Medulla oblongata (tissue), 1 donor: ENCODE data around the gene CEL.
"Not testable (repeated sequence)": the region's sequence is repeated elsewhere in the genome, so short reads cannot be mapped to it uniquely, and the experiment has no call there.

Source experiments
- DNase-seq: peaks from one replicate; pipeline ENCODE4 v3.0.0-alpha.2; 2015; ENCODE audit errors: extremely low spot score

CEL gene

DNA sequence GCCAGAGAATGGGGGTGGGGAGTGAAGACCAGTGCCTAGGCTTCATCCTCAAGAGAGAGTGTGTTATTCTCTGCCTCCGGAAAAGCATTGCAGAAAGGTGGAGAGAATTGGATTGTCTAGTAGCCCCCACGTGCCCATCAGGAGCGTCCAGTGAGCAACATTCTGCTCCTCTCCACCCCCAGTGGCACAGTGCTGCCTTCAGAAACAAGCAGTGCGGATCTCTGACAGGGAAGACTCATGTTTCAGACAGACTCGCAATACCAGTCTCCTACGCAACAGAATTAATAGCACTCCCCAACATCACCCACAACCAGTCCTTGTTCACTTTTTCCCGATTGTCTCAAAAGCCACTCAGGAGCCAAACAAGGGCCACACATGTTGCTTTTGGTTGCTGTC lies 14.9 kb upstream of the CEL start:
- DNase-seq: no peak

DNA sequence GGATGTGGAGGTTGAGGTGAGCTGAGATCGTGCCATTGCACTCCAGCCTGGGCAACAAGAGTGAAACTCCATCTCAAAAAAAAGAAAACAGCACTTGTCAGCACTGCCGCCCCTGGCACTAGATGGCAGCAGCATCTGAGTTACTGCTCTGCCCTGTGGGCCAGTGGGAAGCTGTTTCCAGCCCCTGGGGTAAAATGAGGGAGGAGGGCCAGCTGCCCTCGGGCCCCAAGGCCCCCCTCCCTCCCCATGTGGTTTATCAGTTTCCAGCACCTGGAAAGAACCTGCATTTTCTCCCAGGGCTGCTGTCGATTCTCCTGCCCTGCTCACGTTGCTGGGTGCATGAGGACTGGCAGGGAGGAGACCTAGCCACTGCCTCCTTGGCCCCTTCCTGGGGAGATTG lies 13.2 kb upstream of the CEL start:
- peak; percentile 26 for DNase-seq

DNA sequence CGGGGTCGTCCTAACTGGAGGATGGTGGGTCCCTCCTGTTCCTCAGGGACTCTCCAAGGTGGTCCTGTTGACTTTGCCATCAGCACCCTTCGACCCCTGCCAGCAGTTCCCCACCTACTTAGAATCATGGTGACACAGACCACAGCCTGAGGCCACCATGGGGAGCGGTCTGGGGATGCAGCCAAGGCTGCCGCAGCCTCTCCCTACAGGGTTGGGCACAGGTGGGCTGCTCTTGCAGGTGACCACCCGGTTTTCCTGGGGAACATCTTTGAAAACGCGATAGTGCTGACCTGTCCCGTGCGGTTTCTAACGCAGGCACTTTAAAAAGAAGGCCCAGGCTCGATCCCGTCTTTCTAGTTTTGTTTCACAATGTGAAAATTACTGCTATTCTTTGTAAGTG lies 12.7 kb upstream of the CEL start:
- DNase-seq: no peak

DNA sequence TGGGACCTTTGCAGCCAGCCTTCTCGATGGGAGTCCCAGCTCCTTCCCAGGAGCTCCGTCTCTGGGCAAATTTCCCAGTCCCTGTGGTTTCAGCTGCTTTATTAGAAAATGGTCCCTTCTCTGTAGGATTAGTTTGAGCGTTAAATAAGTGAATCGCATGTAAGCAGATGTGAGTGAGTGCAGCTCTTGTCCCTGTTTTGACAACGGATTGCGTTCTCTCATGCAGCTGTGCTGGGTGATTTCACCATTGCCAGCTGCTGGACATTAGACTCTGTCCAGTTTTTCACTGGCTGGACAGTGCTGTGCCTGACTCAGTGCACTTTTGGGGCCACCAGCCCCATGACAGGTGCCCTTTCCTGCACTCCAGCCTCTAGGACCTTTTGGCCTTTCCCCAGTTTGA lies 11.6 kb upstream of the CEL start:
- DNase-seq: peak; percentile 54

DNA sequence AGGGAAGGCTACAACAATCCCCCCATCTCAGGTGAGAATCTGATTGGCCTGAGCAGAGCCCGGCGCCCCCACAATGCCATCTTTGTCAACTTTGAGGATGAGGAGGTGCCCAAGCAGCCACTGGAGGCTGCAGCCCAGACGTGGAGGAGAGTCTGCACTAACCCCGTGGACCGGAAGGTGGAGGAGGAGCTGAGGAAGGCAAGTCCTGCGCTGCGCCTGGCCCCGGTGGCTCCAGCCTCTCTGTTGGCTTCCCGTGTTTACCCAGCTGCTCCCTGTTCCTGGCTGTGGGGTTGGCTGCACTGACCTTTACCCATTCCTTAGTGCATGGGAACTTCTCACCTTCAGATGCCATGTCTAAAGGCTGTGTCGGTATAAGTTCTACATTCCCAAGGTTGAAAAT lies 11.0 kb upstream of the CEL start:
- no peak for DNase-seq

DNA sequence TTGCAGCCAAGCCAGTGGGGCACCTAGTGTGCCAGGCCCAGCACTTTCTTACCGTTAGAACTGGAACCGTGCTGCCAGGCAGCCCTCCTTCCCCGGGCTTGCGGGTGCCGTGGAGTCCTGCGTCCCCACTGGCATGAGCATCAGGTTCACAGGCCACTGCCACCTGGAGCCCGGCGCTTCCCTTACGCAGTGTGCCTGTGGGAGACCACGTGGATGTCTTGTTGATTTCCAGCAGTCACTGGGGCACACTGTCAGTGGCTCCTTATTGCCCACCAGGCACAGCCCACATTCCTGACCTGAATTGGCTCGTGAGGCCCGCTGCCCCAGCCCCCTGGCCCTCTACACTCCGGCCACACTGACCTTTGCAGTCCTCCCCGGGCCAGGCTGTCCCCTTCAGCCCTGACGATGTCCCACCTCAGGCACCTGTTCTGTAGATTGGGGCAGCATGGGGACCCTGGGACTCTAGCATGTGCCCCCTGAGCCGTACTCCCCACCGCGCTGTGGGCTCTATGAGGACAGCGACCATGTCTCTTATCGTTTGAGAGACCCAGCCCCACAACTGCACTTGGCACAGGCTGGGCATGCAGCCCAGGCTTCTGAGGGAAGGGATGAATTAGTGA lies 10.4 kb upstream of the CEL start:
- no peak for DNase-seq

DNA sequence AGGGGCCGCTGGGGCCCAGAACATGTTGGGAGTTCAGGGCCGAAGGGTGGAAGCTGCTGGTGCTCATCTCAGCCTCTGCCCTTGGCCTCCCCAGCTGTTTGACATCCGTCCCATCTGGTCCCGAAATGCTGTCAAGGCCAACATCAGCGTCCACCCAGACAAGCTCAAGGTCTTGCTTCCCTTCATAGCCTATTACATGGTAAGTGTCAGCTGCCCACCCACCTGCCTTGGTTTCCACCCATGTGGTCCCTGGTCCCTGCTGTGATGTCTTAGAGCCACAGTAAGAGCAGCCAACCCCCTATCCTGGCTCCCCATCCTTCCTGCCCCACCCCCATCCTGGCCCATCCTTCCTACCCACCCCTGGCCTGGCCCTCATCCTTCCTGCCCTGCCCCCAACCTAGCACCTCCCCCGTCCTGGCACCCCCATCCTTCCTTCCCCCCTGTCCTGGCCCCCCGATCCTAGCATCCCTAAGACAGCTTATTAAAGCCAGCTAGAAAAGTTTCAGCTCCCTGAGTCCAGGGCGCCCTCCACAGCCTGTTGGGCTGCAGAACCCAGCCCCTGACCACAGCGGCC lies 9.7 kb upstream of the CEL start:
- no peak for DNase-seq

DNA sequence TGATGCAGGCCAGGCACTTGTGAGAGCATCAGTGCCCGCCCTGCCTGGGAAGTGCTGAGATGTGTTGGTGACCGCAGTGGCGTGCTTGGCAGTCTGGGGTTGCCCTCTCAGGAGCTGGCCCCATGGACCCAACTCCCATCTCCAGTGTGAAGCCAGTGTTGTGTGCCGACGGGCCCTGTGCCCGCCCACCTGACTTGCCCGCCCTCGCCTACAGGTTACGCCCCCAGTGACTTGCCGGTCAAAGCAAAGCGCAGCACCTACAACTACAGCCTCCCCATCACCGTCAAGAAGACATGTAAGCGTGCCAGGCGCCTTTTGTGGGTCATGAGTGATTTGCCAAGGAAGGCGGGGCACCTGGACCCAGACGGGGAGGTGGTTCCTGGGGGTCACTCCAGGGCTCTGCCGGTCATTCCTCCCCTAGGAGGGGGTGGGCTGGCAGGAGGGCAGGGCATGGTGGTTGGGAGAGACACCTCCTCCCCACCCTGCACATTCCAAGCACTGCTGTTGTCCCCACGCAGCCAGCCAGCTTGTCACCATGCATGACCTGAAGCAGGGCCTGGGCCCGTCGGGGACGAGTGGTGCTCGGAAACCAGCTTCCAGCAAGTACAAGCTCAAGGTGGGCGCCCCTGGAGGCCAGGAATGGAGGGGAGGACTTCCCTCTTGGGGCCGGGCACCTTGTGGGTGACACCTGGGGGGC lies 7.4 kb upstream of the CEL start:
- DNase-seq: no peak

DNA sequence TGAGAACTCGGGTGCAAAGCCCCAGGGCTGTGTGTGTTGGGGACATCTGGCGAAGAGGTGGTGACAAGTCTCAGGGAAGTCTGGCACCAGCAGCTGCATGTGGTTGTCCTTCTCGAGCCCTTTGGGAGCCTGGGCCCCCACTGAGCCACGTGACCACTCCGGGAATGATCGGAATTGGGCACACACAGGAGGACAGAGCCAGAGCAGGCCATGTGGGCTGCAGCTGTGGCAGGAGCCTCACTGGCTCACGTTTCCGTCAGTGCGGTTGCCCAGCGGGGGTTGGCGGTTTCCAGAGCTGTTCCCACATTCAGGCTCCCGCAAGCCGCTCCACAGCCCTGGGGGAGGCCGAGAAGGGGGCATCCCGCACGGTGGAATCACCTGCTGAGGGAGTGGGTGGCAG lies 6.8 kb upstream of the CEL start:
- DNase-seq: no peak

DNA sequence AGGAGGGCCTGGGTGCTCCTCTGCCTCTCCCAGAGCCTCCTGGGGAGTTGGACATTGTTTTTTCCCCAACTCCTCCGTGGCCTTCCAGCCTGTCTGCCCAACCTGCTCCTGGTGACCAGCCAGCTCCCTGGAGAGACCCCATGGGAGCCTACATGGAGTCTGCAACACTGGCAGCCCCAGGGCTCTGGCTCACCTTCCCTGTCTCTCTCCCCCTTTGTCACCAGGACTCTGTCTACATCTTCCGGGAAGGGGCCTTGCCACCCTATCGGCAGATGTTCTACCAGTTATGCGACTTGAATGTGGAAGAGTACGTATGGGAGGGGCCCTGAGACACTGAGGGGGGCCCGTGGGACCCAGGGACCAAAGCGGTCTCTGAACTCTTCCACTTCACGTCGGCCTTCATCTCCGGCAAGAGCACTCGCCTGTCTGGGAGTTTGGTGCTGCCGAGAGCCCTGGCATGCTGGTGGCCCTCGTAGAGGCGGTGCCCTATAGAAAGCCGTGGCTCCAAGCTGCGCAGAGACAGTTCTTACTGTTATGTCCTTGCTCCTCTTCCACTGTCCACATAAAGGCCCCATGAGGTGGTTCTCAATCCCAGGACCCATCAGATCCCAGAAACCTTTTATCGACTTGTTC lies 5.9 kb upstream of the CEL start:
- no peak for DNase-seq

DNA sequence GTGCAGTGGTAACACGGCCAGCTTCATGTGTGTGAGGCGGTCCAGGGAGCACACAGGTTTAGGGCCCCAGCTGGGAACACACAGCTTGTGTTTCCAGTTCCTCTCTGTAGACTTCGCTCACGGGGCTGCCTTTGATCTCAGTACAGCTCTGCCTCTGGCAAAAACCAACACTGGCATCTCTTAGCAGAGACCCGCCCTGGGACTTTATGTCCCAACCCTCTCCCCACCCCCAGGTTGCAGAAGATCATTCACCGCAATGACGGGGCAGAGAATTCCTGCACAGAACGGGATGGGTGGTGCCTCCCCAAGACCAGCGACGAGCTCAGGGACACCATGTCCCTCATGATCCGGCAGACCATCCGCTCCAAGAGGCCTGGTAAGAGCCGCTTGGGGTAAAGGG lies 5.2 kb upstream of the CEL start:
- no peak for DNase-seq

DNA sequence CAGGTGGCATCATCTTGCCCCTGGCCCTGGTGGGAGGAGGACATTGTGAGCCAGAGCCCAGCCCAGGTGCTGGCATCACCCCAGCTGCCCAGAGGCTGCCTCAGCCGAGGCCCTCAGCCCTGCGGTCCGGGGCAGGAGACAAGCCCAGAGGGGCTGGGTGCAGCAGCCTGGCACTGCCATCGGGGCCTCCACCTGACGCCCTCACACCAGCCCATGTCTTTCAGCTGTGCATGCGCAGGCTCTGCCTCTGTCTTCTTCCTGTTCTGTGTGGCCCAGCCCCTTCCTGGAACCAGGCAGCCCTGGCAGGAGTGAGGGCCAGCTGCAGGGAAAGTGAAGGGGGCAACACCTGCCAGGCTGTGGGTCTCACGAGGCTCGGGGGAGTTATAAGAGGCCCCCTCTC lies 4.8 kb upstream of the CEL start:
- DNase-seq: no peak

DNA sequence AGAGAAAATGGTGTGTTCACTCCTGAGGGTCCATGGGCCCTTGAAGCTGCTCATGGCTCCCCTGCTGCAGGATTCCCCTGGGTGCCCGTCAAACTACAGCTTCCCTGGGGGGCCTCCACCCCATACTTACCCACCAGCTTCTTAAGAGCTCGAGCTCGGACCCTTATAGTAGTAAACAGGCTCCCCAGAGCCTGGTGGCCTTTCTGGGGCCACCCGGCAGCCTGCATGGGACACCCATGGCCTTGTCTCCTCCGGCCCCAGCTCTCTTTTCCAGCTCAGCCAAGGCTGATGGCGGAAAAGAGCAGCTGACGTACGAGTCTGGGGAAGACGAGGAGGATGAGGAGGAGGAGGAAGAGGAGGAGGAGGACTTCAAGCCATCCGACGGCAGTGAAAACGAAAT lies 4.2 kb upstream of the CEL start:
- no peak for DNase-seq

DNA sequence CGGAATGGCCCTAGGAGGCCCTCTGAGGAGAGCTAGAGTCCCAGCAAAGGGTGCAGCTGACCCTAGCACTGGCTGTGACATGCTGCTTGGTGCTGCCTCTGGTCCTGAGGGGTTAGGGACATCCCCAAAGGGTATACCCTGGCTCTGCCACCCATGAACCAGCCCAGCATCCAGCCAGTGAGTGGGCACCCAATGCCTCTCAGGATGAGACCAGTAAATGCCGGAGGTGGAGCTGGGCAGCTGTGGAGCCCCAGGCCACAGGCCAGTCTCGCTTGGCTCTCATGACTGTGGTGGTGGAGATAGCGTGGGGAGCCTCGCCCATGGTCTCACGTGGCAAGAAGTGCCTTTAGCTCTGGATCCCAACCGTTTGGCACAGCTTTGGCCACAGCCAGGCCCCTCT lies 3.7 kb upstream of the CEL start:
- DNase-seq: no peak

DNA sequence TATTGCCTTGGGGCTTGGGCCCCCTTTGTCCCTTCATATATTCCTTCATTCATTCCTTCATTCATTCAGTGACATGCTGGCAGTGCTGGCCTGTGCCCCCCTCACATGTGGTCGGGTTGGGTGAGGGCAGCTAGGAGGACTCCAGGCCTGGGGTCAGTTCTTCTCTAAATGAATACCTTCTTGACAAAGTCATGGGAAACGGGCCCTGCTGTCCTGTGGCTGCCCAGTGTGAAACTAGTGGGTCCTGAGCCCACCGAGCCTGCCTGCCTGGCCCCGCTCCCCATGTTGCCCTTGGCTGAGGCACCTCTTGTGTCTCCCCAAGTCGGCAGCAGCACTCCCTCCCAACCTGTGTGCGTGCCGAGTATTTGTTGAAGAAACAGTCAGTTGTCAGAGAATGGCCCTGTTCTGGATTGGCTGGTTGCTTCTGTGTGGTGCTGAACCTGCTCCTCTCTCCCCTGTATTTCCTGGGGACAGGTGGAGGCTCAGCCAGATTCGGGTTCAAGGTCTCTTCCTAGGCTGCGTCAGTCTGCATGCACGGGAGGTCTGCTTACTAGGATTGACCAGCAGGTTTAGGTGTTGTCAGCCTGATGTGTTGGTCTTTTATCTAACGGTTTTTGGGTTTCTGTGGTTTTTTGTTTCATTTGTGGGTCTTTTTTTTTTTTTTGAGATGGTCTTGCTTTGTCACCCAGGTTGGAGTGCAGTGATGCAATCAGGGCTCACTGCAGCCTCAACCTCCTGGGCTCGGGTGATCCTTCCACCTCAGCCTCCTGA lies 3.0 kb upstream of the CEL start:
- no peak for DNase-seq

DNA sequence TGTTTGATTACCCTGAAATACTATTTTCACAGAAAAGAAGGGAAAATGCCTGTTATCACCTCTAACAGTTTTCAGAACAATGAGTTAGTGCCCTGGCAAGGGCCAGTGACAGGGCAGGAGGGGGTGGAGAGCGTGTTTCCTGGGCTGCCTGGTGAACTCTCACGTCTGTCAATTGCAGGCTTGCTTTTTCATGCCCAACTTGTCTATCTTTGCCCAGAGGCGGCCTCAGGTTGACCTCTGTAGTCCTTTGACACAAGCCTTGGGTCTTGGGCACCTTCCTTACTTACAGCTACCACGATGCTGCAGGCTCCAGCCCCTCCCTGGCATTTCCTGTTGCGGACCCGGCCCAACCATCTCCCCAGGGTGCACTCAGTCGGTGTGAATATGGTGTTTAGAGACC lies 2.2 kb upstream of the CEL start:
- no peak for DNase-seq

DNA sequence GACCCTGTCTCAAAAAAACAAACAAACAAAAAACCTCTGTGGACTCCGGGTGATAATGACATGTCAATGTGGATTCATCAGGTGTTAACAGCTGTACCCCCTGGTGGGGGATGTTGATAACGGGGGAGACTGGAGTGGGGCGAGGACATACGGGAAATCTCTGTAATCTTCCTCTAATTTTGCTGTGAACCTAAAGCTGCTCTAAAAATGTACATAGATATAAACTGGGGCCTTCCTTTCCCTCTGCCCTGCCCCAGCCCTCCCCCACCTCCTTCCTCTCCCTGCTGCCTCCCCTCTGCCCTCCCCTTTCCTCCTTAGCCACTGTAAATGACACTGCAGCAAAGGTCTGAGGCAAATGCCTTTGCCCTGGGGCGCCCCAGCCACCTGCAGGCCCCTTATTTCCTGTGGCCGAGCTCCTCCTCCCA lies 1.4 kb upstream of the CEL start:
- DNase-seq: no peak

DNA sequence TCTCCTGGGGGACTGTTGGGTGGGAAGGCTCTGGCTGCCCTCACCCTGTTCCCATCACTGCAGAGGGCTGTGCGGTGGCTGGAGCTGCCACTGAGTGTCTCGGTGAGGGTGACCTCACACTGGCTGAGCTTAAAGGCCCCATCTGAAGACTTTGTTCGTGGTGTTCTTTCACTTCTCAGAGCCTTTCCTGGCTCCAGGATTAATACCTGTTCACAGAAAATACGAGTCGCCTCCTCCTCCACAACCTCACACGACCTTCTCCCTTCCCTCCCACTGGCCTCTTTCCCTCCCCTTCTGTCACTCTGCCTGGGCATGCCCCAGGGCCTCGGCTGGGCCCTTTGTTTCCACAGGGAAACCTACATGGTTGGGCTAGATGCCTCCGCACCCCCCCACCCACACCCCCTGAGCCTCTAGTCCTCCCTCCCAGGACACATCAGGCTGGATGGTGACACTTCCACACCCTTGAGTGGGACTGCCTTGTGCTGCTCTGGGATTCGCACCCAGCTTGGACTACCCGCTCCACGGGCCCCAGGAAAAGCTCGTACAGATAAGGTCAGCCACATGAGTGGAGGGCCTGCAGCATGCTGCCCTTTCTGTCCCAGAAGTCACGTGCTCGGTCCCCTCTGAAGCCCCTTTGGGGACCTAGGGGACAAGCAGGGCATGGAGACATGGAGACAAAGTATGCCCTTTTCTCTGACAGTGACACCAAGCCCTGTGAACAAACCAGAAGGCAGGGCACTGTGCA lies 590 bp upstream of the CEL start:
- DNase-seq: peak; percentile 18

DNA sequence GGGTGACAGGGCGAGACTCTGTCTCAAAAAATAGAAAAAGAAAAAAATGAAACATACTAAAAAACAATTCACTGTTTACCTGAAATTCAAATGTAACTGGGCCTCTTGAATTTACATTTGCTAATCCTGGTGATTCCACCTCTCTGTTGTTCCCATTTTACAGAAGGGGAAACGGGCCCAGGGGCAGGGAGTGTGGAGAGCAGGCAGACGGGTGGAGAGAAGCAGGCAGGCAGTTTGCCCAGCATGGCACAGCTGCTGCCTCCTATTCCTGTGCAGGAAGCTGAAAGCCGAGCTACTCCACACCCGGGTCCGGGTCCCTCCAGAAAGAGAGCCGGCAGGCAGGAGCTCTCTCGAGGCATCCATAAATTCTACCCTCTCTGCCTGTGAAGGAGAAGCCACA lies 788 bp downstream of the CEL start:
- DNase-seq: not testable (repeated sequence)

DNA sequence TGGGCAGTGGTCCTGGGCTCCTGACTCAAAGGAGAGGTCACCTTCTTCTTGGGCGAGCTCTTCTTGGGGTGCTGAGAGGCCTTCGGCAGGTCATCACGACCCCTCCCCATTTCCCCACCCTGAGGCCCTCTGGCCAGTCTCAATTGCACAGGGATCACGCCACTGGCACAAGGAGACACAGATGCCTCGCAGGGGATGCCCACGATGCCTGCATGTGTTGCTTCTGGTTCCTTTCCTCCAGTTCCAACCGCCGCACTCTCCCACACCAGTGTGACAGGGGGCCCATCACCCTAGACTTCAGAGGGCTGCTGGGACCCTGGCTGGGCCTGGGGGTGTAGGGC lies 1.3 kb downstream of the CEL start:
- DNase-seq: no peak

DNA sequence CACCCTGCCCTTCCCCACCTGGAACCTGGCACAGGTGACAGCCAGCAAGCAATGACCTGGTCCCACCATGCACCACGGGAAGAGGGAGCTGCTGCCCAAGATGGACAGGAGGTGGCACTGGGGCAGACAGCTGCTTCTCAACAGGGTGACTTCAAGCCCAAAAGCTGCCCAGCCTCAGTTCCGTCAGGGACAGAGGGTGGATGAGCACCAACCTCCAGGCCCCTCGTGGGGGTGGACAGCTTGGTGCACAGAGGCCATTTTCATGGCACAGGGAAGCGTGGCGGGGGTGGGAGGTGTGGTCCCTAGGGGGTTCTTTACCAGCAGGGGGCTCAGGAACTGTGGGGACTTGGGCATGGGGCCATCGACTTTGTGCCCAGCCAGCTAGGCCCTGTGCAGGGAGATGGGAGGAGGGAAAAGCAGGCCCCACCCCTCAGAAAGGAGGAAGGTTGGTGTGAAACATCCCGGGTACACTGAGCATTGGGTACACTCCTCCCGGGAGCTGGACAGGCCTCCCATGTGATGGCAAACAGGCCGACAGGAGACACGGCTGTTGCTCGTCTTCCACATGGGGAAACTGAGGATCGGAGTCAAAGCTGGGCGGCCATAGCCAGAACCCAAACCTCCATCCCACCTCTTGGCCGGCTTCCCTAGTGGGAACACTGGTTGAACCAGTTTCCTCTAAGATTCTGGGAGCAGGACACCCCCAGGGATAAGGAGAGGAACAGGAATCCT lies 1.9 kb downstream of the CEL start:
- no peak for DNase-seq
